HG03039 (cell line): Measurements from ENCODE around the gene TTC7B.

Experiments used
- ATAC-seq: cut with Tn5 transposase; IDR thresholded peaks from one replicate; pipeline ENCODE4 v1.9.1; 2021; ENCODE audit warnings: mild to moderate bottlenecking, moderate library complexity; ENCODE audit not compliant: unreplicated experiment

The TTC7B gene

GRCh38 chr14:90500665-90501370 lies 315.4 kb downstream of the TTC7B start:
- ATAC-seq: no peak

- no peak for ATAC-seq
Observed at GRCh38 chr14:90499908-90500664, 316.1 kb downstream of the TTC7B start.

GRCh38 chr14:90499121-90499520 lies 317.1 kb downstream of the TTC7B start:
- ATAC-seq: no peak

GRCh38 chr14:90498198-90498597 lies 318.0 kb downstream of the TTC7B start:
- ATAC-seq: no peak

- ATAC-seq: no peak
Observed at GRCh38 chr14:90496379-90496778, 319.9 kb downstream of the TTC7B start.

GRCh38 chr14:90495357-90496276 lies 320.6 kb downstream of the TTC7B start:
- no peak for ATAC-seq

- ATAC-seq: no peak
Observed at GRCh38 chr14:90491911-90492531, 324.2 kb downstream of the TTC7B start.

GRCh38 chr14:90491221-90491885 lies 324.9 kb downstream of the TTC7B start:
- ATAC-seq: no peak

- no peak for ATAC-seq
Observed at GRCh38 chr14:90490720-90491050, 325.5 kb downstream of the TTC7B start.

GRCh38 chr14:90489916-90490719 lies 326.1 kb downstream of the TTC7B start:
- ATAC-seq: no peak

- ATAC-seq: no peak
Observed at GRCh38 chr14:90489306-90489705, 326.9 kb downstream of the TTC7B start.

- ATAC-seq: no peak
Observed at GRCh38 chr14:90488256-90488655, 328.0 kb downstream of the TTC7B start.

GRCh38 chr14:90487462-90487861 lies 328.8 kb downstream of the TTC7B start:
- no peak for ATAC-seq

- no peak for ATAC-seq
Observed at GRCh38 chr14:90487031-90487430, 329.2 kb downstream of the TTC7B start.

GRCh38 chr14:90484291-90484690 lies 331.9 kb downstream of the TTC7B start:
- ATAC-seq: no peak

- no peak for ATAC-seq
Observed at GRCh38 chr14:90483571-90483974, 332.7 kb downstream of the TTC7B start.

GRCh38 chr14:90483117-90483516 lies 333.1 kb downstream of the TTC7B start:
- ATAC-seq: no peak

GRCh38 chr14:90475298-90475697 lies 340.9 kb downstream of the TTC7B start:
- ATAC-seq: no peak
